Measurements from ENCODE around the gene GP9.

DNA sequence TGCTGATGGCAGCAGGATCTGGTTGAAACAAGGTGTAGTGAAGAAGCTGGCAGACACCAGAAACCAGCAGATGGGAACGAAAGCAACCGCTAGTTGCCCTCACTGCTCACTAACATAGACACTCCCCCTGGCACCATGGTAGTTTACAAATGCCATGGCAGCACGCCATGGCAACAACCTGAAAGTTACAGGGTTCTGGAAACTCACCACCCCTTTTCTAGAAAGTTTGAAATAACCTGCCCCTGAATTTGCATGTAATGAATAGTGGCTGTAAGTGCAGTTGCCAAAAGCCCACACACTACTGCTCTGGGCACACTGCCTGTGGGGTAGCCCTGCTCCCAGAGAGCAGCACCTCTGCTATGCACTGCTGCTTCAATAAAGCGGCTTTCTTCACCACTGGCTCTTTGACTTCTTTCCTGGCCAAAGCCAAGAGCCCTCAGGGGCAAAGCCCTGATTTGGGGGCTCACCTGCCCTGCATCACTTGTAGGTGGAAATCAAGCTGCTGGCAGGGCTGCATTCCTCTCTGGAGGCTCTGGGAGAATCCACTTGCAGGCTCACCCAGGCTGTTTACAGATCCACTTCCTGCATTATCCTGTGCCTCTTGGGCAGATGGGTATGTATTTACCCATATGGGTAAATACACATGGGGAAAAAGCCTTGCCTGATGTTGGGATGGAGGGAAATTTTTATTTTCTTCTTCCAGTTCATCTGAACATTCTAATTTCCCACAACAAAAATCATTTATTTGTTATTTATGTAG is 2.0 kb upstream of the GP9 start:
- TF ChIP-seq CTCF (conservative IDR thresholded peaks at IDR 0.05; ENCODE audit: low read depth, low read length) (no peak), EZH2 (IDR thresholded peaks at IDR 0.05; ENCODE audit: borderline replicate concordance, low read depth, low read length, poor library complexity, severe bottlenecking) (no peak)

Measured in A673 (cell line).